Spinal cord (tissue), 4 donors: Measurements from ENCODE around the gene UBE2E2. TPM values are rescaled to one million over a fixed set of nuclear protein-coding genes. Genes with fewer than 3 reads are reported as not detected.

ENCODE experiments used
- polyA plus RNA-seq, 2 donors: library from polyadenylated mRNA; unstranded; fragments of 120-200 nt; gene quantifications; one replicate each; pipeline ENCODE4 v1.2.1, GENCODE V29; 2013; ENCODE audit not compliant: insufficient read length in 2 of 2
- small RNA-seq: library from RNA; depleted of rRNA; stranded (forward); fragments of <200 nt; gene quantifications from one replicate; pipeline ENCODE3, GENCODE V24; 2014; ENCODE audit warnings: low replicate concordance
- total RNA-seq, 2 donors: library from RNA; depleted of rRNA in 1 of 2; stranded (reverse); fragments of 120-200 nt in 1 of 2; fragments of >200 nt in 1 of 2; gene quantifications; one replicate each; pipeline versions ENCODE4 v1.2.3 to v1.2.4, GENCODE V29; 2013 to 2014

UBE2E2 gene
- total and polyA plus RNA-seq, 4 donors: 38.8 to 144 (median 82.6) TPM

Small RNA genes within 50 kb of the gene (small RNA-seq; reads per million reads assigned to genes)
- gene AC121251.1: not detected
- not detected for gene RF00019
- not detected for gene RNU6-788P
- not detected for gene RNU6-922P
